GM10847 (cell line): ENCODE measurements around the gene PCGF1.

ENCODE experiments used
- POLR2A ChIP-seq: IDR thresholded peaks from 2 replicates; pipeline ENCODE4 v1.6.1; 2011; ENCODE audit not compliant: insufficient read length; ENCODE audit errors: extremely low read depth

Gene PCGF1

DNA sequence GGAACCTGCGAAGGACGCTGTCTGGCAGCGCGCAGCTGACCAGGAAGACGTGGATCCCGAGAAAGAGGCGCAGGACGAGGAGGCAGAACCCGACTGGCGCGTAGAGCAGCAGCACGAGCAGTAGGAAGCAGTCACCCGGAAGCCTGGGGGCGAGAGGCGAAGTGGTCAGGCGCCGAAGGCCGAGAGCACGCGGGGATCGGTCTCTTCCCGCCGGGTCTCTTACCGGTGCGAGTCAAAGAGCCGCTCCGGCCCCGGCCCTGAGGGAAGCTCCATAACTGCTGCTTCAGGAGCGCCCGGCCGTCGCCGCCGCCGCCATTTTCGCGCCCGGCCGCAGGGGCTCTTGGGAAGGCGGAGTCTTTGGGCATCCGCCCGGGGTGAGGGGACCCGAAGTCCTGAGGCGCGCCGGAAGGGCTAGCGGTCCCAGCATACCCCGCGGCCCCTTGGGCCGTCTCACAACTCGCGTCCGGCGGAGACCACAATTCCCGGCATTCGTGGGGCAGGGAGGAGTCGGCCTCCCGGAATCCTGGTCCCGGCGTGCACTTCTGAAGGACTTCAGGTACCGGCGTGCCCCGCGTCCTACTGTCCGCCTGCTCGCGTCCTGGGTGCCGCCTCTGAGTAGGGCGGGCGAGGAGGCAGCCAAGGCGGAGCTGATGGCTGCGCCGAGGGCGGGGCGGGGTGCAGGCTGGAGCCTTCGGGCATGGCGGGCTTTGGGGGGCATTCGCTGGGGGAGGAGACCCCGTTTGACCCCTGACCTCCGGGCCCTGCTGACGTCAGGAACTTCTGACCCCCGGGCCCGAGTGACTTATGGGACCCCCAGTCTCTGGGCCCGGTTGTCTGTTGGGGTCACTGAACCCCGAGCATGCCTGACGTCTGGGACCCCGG lies 22.1 kb upstream of the PCGF1 start, which contains the start of the genes AUP1 and HTRA2:
AUP1 (minus strand) TSS at position 350 of the 882 bp plus-strand sequence; CDS start at position 273, 77 bp downstream.
HTRA2 (plus strand) TSS at position 577 of the 882 bp plus-strand sequence; CDS start at position 651, 74 bp downstream.
- peak; percentile 89 for TF ChIP-seq POLR2A

DNA sequence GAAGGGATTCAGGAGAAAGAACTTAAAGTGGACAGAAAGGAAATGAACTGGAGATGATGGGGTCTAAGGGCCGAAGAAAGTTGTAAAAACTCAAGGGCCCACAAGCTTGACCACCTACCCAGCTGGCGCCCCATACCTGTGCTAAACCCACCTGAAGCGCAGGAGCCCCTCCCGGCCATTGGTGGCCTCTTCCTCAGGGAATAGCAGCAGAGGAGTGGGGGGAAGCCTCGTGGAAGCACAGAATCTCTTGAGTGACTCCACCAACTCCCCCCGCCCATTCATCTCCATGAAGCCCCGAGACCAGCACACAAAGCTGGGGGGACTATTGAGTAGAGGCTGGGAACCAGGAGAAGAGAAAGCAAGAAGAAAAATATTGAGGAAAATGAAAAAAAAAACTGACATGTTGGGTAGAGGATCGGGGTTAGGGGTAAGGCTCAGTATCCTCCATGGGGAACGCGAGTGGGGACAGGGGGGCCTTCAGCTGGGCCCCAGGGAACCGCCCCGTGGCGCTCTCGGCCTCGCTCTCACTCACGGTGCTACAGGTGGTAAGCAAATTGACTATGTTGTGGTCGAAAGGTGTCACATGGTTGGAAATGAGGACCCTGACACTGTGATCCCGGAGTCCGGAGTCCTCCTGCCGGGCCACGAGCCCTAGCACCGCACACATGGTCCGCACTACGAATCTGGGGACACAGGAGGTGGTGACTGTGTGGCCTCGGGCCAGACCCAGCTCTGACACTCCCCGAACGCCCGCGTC lies 21.3 kb upstream of the PCGF1 start:
- no peak for TF ChIP-seq POLR2A

DNA sequence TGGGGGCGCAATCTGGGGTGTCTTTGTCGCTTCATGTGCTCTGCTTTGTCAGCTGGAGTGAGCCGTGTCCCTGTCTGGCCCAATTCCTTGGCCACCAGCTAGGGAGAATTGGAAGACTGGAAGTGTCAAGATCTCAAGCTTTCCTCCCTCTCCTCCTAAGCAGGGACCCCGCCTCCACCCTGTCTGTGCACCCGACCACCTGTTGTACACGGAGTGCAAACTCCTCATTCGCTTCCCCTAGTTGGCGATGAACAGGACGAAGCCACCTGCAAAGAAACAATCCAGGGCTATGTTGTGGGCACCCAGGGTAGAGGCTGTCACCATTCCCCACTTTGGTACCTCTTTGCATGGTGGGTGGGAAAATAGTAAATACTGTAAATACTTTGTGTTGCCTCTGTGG lies 20.2 kb upstream of the PCGF1 start:
- TF ChIP-seq POLR2A = no peak

DNA sequence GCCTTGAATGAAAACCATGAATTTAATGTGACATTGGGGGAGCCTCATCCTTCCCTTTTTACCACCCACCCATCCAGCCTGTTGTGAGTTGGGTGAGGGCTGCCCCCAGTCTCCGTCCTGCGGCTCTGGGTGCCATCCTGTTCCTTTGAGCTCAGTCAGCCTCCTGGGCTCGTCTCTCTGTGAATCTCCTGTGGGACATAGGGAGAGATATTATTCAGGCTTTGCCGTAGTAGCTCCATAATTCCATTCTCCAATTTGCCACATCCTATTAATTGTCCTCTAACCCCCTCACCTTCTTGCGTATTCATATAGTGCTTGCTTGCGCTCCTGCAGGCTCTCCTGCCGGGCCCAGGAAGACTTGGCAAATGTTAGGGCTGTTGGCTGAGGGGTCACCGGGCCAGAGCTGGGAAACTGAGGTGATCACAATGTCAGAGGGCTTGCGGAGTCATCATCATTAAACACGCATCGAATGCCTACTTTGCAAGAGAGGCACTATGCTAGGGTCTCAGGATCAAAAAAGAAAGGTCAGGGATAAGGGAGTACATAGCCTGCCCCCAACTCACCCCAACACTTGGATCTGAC lies 19.2 kb upstream of the PCGF1 start:
- TF ChIP-seq POLR2A = no peak

DNA sequence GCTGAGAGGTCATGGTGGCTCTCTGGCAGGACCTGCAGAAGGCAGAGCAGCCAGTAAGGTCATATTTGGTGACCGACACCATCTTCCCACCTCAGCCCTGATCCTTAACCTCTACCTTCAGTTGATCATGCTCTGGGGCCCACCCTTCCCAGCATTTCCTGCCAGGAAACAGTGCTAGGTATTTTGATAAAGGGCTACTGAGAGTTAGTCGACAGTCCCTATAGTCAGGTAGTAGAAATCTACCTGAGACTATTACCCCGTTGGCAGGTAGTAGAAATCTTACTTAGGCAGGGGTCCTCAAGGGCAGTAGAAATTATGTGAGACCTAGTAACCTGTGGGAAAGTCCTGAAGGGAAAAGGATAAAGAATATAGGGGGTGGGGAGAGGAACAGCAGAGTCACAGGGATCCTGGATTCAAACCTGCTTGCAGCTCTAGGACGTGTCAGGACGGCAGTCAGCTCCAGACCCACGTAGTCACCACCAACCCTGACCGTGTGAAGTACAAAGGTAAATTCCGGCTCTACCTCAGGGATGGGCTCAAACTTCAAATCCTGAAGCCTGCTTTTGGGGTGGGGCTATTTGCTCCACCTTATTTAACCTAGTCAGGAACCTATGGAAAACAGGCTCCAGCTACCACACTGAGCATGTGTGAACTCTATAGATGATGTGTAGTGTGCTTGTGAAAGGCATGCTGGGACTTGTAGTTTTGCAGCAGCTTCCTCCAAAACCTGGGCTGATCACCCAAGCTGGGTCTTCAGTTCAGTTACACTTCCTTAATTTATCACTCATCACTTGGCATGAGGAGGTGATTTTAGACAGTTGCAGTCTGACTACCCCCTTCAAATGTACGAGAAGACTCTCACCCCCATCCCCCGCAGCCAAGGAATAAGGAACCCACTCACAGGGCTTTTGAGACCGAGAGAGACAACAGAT lies 18.5 kb upstream of the PCGF1 start, which contains the start of gene DQX1:
DQX1 (minus strand) TSS at position 515 of the 932 bp plus-strand sequence; CDS start at position 13, 502 bp downstream.
- TF ChIP-seq POLR2A = no peak

DNA sequence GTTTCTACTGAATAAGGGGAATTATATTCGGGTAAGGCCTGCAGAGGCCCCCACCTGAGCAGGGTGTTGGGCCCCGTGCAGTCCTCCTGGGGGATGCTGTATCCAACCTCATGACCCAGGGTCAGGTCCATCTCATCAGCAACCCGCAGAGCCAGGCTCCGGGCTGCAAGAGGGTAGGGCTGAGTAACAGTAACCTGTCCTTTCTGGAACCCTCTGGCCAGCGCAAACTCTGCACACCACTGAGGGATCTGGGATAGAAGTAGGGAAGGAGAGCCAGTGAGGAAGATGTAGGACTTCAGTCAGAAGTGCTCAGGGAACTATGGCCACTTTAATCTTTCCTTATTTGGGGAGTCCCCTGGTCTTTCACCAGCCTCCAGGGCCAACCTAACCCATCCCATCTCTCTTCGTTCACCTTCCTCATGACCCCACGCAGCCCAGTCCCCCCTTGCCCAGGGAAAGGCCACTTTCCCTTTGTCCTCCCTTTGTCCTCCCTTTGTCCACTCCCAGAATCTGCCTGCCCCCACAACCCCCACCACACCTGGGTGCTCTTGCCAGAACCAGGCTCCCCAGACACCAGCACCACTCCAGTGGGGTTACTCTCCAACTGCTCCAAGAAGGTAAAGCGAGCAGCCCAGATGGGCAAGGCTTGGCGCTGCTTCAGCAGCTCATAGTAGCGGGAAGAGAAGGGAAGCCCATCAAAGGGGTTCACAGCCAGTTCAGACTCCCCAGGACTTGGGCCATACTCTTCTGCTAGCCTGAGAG lies 17.6 kb upstream of the PCGF1 start:
- TF ChIP-seq POLR2A = no peak

DNA sequence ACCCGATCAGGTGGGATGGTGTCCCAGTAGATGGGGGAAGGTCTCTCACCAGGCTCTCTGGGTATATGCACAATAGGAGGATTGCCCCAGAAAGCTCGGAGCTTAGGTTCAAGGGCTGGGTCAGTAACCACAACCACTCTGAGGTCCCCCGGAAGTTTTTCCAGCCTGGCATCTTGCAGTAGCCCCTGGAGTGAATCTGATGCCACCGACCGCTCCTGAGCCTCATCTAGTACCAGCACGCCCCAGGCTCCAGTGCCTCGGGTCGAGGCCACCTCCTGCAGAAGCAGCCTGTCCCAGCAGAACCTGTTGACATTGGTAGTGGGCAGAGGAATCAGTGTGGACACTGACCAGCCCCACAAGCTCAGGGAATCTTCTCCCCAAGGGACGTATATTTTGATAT lies 16.5 kb upstream of the PCGF1 start:
- no peak for TF ChIP-seq POLR2A

DNA sequence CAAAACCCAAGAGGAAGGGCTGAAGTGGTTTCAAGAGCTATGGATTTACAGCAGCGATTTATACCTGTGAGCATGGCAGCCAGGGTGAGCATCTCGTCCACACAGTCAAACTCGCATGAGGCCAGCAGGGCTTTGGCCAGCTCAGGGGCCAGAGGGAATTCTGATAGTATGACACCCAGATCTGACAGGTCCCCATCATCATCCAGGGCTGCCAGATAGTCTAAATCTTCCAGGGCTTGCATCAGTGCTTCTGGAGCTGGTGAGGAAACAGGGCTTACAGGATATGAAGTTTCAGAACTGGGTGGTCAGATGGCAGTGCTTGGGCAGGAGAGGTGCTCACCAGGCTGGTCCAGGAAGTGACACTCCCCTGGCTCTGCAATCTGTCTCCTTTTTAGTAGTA lies 15.0 kb upstream of the PCGF1 start:
- no peak for TF ChIP-seq POLR2A

DNA sequence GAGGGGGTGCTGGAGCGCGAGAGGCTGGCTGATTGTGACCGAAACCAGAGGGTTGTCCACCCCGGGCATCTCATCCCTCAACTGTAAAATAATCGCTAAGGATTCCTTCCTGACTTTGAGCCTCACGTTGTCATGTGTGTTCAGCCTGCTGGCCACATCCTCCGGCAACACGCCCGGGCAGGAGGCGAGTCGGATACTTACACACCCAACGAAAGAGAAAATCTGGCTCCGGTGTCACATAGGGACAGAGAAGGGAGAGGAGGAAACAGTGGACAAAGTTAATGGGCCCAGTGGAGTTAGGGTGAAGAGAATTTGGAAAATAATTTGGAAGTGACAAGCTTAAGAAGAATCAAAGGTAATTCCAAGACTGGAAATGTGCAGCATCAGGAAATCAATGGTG lies 9.2 kb upstream of the PCGF1 start:
- TF ChIP-seq POLR2A = no peak

DNA sequence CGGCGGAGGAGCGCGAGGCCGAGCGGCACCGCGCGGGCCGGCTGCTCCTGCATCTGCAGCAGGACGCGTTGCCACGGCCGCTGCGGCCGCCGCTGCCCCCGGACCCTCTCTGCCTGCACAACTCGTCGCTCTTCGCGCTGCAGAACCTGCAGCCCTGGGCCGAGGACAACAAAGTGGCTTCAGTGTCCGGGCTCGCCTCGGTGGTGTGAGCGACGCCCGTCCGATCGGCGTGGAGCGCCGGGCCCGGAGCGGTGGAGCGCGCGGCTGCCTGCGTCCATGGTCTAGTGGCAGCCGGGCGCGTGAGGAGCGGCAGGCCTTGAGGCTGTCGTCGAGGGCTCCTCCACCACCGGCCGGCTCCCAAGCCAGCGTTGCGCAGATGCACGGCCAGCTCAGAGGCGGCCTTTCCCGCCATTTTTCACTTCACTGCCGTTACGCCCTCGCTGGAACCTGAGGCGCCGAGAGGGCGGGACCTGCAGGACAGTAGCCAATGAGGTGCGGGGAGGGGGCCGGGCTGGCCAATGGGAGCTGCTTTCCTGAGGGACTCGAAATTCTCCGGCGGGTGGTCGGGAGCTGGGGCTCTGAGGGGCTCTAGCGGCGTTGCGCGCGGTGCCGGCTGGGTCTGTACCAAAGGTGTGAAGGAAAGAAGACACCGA lies 8.6 kb upstream of the PCGF1 start:
- no peak for TF ChIP-seq POLR2A

DNA sequence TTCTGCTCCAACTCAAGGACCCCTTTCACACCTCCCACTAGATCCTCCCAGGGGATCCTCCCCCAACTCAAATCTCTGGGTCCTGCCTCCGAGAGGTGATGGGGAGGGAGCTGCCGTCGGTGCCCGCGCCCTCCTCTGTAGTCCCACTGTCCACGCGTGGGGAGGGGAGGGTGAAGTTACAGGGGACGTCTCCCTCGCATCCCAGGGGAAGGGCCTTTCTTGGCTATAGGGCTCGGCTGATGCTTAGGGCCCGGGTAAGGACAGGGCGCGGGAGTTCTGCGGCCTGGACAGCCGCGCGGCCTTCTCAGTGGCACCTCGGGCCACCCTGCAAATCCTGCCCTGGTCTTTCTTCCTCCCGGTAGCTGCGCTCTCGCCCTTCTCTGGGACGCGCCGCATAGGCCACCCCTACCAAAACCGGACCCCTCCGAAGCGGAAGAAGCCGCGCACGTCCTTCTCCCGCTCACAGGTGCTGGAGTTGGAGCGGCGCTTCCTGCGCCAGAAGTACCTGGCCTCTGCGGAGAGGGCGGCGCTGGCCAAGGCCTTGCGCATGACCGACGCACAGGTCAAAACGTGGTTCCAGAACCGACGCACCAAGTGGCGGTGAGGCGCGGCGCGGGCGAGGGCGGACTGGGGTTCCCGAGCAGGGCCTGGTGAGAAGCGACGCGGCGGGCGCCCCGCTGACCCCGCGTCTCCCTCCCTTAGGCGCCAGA lies 7.9 kb upstream of the PCGF1 start:
- TF ChIP-seq POLR2A = no peak

DNA sequence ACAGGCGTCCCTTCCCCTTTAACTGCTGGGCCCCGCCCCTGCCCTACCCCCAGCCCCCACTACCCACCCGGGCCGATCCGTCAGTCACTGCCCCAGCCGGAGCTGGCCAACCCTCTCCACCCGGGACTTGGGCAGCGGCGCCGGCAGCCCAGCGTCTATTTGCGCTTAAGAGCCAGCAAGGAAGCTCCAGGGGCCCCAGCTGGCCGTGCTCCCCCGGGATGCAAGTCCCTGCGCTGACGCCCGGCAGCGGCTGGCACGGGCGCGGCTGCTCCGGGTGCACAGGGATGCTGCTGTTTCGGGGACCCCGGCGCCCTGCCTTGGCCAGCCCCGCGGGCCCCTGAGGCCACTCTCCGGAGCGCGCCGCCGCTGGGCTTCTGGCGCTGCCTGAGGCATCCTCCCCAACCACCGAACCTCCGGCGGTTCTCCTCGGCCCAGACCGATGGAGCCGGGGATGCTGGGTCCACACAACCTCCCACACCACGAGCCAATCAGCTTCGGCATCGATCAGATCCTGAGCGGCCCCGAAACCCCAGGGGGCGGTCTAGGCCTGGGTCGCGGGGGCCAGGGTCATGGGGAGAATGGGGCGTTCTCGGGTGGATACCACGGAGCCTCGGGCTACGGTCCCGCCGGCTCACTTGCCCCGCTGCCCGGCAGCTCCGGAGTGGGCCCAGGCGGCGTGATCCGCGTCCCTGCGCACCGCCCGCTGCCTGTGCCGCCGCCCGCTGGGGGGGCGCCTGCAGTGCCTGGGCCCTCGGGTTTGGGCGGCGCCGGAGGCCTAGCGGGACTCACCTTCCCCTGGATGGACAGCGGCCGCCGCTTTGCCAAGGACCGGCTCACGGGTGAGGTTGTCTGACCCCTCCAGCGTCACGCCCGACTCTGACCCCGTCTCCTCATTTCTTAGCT lies 7.1 kb upstream of the PCGF1 start, which contains the start of gene TLX2:
TLX2 (plus strand) TSS at position 83 of the 903 bp plus-strand sequence; CDS start at position 440, 357 bp downstream.
- no peak for TF ChIP-seq POLR2A
